GOT3 (cell line): ENCODE results near the gene PGPEP1.
A peak's percentile ranks its signal among the peaks of the same experiment; 100 is the strongest.

Experiments used
- DNase-seq: peaks from one replicate; lab custom pipeline; 2025; ENCODE audit warnings: mixed read lengths; lab: John Stamatoyannopoulos, UW

Gene PGPEP1

GRCh38 chr19:18418029-18418482, 77.7 kb downstream of the PGPEP1 start:
- no peak for DNase-seq

DNA sequence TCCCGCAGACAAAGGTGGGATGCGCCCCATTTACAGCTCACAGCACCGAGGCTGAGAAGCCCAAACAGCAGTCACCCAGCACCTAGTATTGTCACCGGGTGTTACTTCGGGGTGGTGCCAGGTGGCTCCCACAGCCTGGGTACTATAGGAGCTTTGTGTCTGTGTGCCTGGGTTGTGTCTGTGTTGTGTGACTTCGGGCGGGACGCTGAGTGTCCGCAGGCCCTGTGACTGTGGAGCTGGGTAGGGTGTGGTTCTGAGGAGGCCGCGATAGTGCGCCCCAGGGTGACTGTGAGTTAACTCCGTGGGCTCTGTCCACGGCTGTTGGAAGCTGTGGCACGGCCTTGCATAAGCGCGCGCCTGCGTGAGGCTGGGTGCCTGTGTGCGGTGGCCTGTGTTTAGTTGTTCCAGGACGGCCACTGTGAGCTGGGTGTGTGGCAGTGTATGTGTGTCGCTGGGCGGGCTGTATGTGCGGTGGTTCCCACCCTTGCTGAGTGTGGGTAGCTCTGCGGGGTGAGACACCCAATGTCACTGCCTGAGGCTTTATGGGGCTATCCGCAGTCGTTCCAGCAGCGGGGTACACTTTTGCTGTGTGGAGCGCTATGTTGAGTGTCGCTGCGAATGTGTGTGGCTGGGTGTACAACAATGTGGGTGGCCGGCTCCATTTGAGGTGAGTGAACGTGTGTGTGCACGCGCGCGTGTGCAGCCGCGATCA, 78.2 kb downstream of the PGPEP1 start:
- DNase-seq: no peak

DNA sequence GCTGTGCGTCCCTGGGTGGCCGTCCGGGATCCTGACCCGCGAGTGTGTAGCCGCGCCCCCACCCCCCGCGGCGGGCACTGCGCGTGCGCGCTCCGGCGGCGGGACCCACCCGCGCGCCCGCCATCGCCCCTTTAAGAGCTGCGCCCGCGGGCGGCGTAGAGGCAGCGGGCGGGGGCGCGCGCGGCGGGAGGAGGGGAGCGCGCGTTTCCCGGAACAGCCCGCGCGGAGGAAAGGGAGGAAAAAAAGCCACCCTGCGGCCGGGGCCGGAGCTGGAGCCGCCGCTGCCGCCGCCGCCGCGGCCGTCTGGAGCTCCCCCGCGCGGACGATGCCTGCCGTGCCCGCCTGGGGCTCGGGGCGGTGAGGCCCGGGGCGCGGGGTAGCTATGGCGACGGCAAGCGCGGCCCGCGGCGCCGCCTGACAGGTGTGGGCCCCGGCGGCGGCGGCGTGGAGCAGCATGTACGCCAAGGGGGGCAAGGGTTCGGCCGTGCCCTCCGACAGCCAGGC, 78.8 kb downstream of the PGPEP1 start, which contains the start of gene SSBP4:
Gene SSBP4 (plus strand): TSS at position 204 of the 504 bp plus-strand sequence. CDS start 251 bp downstream, at position 455.
- peak; percentile 51 for DNase-seq
